Measurements from ENCODE around the gene GLDN. TPM values are rescaled to one million over a fixed set of nuclear protein-coding genes. Genes with fewer than 3 reads are reported as not detected.

GLDN gene
- total RNA-seq, 6 experiments from 2014 or later, result not detected

GRCh38 chr15:51332206-51333147 lies 9.0 kb upstream of the GLDN start:
- DNase-seq, result no peak
- peaks cover 8% of the 10 kb centered on the region for H3K27me3 Mint-ChIP-seq (ENCODE audit: insufficient read depth)
- H3K9me3 Mint-ChIP-seq, result no peaks in the 10 kb centered on the region
- peaks cover 6% of the 10 kb centered on the region; the same call in 1 of the 2 replicates for H3K4me1 Mint-ChIP-seq (ENCODE audit: low read depth)
- H3K36me3 Mint-ChIP-seq (ENCODE audit: low read depth), result no peaks in the 10 kb centered on the region
- no peak overlapping the region for H3K27ac Mint-ChIP-seq
- no peak for TF ChIP-seq CTCF (IDR thresholded peaks at IDR 0.05)
- no peak overlapping the region for H3K4me3 Mint-ChIP-seq

GRCh38 chr15:51333571-51333970 lies 7.9 kb upstream of the GLDN start:
- no peak for TF ChIP-seq CTCF (IDR thresholded peaks at IDR 0.05)
- H3K4me1 Mint-ChIP-seq (ENCODE audit: low read depth), result peaks cover 6% of the 10 kb centered on the region; the same call in 1 of the 2 replicates

GRCh38 chr15:51334011-51334451 lies 7.4 kb upstream of the GLDN start:
- Mint-ChIP-seq H3K4me3 (no peak overlapping the region), H3K27ac (no peak overlapping the region), H3K27me3 (ENCODE audit: insufficient read depth) (peaks cover 14% of the 10 kb centered on the region), H3K4me1 (ENCODE audit: low read depth) (peaks cover 6% of the 10 kb centered on the region; the same call in 1 of the 2 replicates), H3K9me3 (no peaks in the 10 kb centered on the region), H3K36me3 (ENCODE audit: low read depth) (no peaks in the 10 kb centered on the region)
- no peak for TF ChIP-seq CTCF (IDR thresholded peaks at IDR 0.05)
- DNase-seq, result no peak

More at GRCh38 chr15:51333571-51333970, 7.9 kb upstream of the GLDN start:
- Mint-ChIP-seq H3K4me3 (no peak overlapping the region), H3K9me3 (no peaks in the 10 kb centered on the region), H3K27ac (no peak overlapping the region), H3K27me3 (ENCODE audit: insufficient read depth) (peaks cover 13% of the 10 kb centered on the region), H3K36me3 (ENCODE audit: low read depth) (no peaks in the 10 kb centered on the region)
- DNase-seq, result no peak

- H3K4me3 Mint-ChIP-seq, result no peak overlapping the region
- H3K27me3 Mint-ChIP-seq (ENCODE audit: insufficient read depth), result peaks cover 16% of the 10 kb centered on the region
- peaks cover 6% of the 10 kb centered on the region; the same call in 1 of the 2 replicates for H3K4me1 Mint-ChIP-seq (ENCODE audit: low read depth)
- no peak overlapping the region for H3K27ac Mint-ChIP-seq
- H3K9me3 Mint-ChIP-seq, result no peaks in the 10 kb centered on the region
- no peak for TF ChIP-seq CTCF (IDR thresholded peaks at IDR 0.05)
- no peak for DNase-seq
- H3K36me3 Mint-ChIP-seq (ENCODE audit: low read depth), result no peaks in the 10 kb centered on the region
Observed at GRCh38 chr15:51335087-51335486, 6.4 kb upstream of the GLDN start.

- Mint-ChIP-seq H3K4me1 (ENCODE audit: low read depth) (peaks cover 6% of the 10 kb centered on the region; the same call in 1 of the 2 replicates), H3K9me3 (no peaks in the 10 kb centered on the region), H3K4me3 (no peak overlapping the region), H3K36me3 (ENCODE audit: low read depth) (no peaks in the 10 kb centered on the region), H3K27ac (no peak overlapping the region), H3K27me3 (ENCODE audit: insufficient read depth) (peaks cover 16% of the 10 kb centered on the region)
- TF ChIP-seq CTCF (IDR thresholded peaks at IDR 0.05), result peak; percentile 40
- peak; percentile 6 for DNase-seq
Observed at GRCh38 chr15:51335538-51336410, 5.7 kb upstream of the GLDN start.

All from HFFc6 (cell line).